SK-N-SH (cell line): ENCODE data around the gene EVI5. TPM values are rescaled to one million over a fixed set of nuclear protein-coding genes. Genes with fewer than 3 reads are reported as not detected.

Source experiments
- CTCF ChIA-PET: fragments of 300-600, 350-600 bp; formaldehyde crosslinking; extraction: SDS; loops from one replicate; lab custom pipeline; 2021; lab: Yijun Ruan, JAX
- POLR2A ChIA-PET: fragments of 350-600 bp; sonication (Branson Sonifier 250); formaldehyde crosslinking; extraction: SDS; loops from one replicate; lab custom pipeline; 2020; ENCODE audit warnings: antibody characterized with exemption, inconsistent platforms; lab: Yijun Ruan, JAX
- DNase-seq: peaks from one replicate; pipeline ENCODE4 v3.0.0; 2012
- H2AFZ ChIP-seq: fragments of 200-600 bp; sonication (generic); 2 replicates; pipeline ENCODE4 v1.8.1; 2016; ENCODE audit warnings: antibody characterized with exemption, mild to moderate bottlenecking, low read depth
- H3F3A ChIP-seq: fragments of 200-600 bp; sonication (generic); replicated peaks from 2 replicates; pipeline ENCODE3; 2016; ENCODE audit warnings: antibody characterized with exemption, mild to moderate bottlenecking; ENCODE audit not compliant: insufficient read depth
- H3K27ac ChIP-seq, 2 experiments: fragments of 200-500 bp in 1 of 2; fragments of 200-600 bp in 1 of 2; sonication (Bioruptor generic) in 1 of 2; sonication (generic), shearing (Covaris generic) in 1 of 2; 2 replicates each; pipeline versions ENCODE4 v1.5.1 to v1.6.1; 2014 to 2016; ENCODE audit warnings: low read depth in 2 of 2, inconsistent platforms in 1 of 2, low read length in 1 of 2, mild to moderate bottlenecking in 1 of 2, mixed read lengths in 1 of 2
- H3K27me3 ChIP-seq: fragments of 200-600 bp; sonication (generic), shearing (Covaris generic); 2 replicates; pipeline ENCODE4 v1.6.1; 2016; ENCODE audit warnings: mixed run types; ENCODE audit not compliant: insufficient read depth
- H3K36me3 ChIP-seq, 2 experiments: fragments of 200-500 bp in 1 of 2; fragments of 200-600 bp in 1 of 2; sonication (Bioruptor generic) in 1 of 2; sonication (generic) in 1 of 2; replicated peaks in 1 of 2; 2 replicates each; pipeline versions ENCODE3 to v1.5.1; 2014 to 2016; ENCODE audit warnings: low read length in 1 of 2, mild to moderate bottlenecking in 1 of 2; ENCODE audit not compliant: insufficient read depth in 2 of 2, control insufficient read depth in 1 of 2
- H3K4me1 ChIP-seq, 2 experiments: fragments of 200-500 bp in 1 of 2; fragments of 200-600 bp in 1 of 2; sonication (Bioruptor generic) in 1 of 2; sonication (generic), shearing (Covaris generic) in 1 of 2; 2 replicates each; pipeline versions ENCODE4 v1.5.1 to v1.6.1; 2014 to 2016; ENCODE audit warnings: low read depth in 1 of 2, low read length in 1 of 2, mixed run types in 1 of 2; ENCODE audit not compliant: insufficient read depth in 2 of 2, control insufficient read depth in 1 of 2
- H3K4me2 ChIP-seq: fragments of 200-600 bp; sonication (generic), shearing (Covaris generic); 2 replicates; pipeline ENCODE4 v1.6.1; 2017; ENCODE audit warnings: mixed run types
- H3K4me3 ChIP-seq, 2 experiments: fragments of 200-500 bp in 1 of 2; fragments of 200-600 bp in 1 of 2; sonication (Bioruptor generic) in 1 of 2; sonication (generic), shearing (Covaris generic) in 1 of 2; 2 replicates each; pipeline versions ENCODE4 v1.5.1 to v1.8.1; 2014 to 2016; ENCODE audit warnings: low read depth in 2 of 2, inconsistent platforms in 1 of 2, low read length in 1 of 2, mild to moderate bottlenecking in 1 of 2, mixed read lengths in 1 of 2, moderate library complexity in 1 of 2
- H3K79me2 ChIP-seq: fragments of 200-600 bp; sonication (generic); 2 replicates; pipeline ENCODE4 v1.8.1; 2017; ENCODE audit warnings: mild to moderate bottlenecking; ENCODE audit not compliant: insufficient read depth
- H3K9ac ChIP-seq: fragments of 200-600 bp; sonication (generic); 2 replicates; pipeline ENCODE4 v1.6.1; 2017; ENCODE audit warnings: mixed run types
- H3K9me2 ChIP-seq: fragments of 200-600 bp; sonication (generic); 2 replicates; pipeline ENCODE4 v1.6.1; 2017; ENCODE audit warnings: mixed run types
- H3K9me3 ChIP-seq: fragments of 200-600 bp; sonication (generic); 2 replicates; pipeline ENCODE4 v1.6.1; 2017; ENCODE audit warnings: mixed run types, mild to moderate bottlenecking, moderate library complexity
- H4K20me1 ChIP-seq: fragments of 200-600 bp; sonication (generic); 2 replicates; pipeline ENCODE4 v1.6.1; 2017; ENCODE audit warnings: mild to moderate bottlenecking, mixed run types; ENCODE audit not compliant: insufficient read depth
- CHD2 ChIP-seq: fragments of 150-350 bp; IDR thresholded peaks from 2 replicates; pipeline ENCODE4 v1.6.1; 2018; ENCODE audit warnings: low read length; ENCODE audit not compliant: partially characterized antibody
- ELF1 ChIP-seq: IDR thresholded peaks from 2 replicates; pipeline ENCODE4 v1.4.0; 2012
- EP300 ChIP-seq, 2 experiments: IDR thresholded peaks; 2 replicates each; pipeline versions ENCODE4 v1.4.0 to v1.6.1; 2012; ENCODE audit warnings: borderline replicate concordance in 1 of 2, low read depth in 1 of 2, low read length in 1 of 2
- EZH2phosphoT487 ChIP-seq: fragments of 200-600 bp; sonication (generic); IDR thresholded peaks from 2 replicates; pipeline ENCODE4 v1.6.1; 2017; ENCODE audit warnings: low read depth, mixed run types, mild to moderate bottlenecking, antibody characterized with exemption, moderate library complexity, borderline replicate concordance
- FOXJ3 ChIP-seq: sonication (generic); formaldehyde crosslinking; IDR thresholded peaks from 2 replicates; pipeline ENCODE4 v1.5.1; 2020; ENCODE audit warnings: mild to moderate bottlenecking, missing genetic modification reagents
- GABPA ChIP-seq: IDR thresholded peaks from 2 replicates; pipeline ENCODE4 v1.4.0; 2012; ENCODE audit warnings: low read depth, mild to moderate bottlenecking
- MAX ChIP-seq: IDR thresholded peaks from 2 replicates; pipeline ENCODE4 v1.4.0; 2012; ENCODE audit warnings: low read depth
- MEF2A ChIP-seq: IDR thresholded peaks from 2 replicates; pipeline ENCODE4 v1.4.0; 2012; ENCODE audit warnings: low read depth, borderline replicate concordance
- MXI1 ChIP-seq: IDR thresholded peaks from 2 replicates; pipeline ENCODE4 v1.6.1; 2012; ENCODE audit warnings: mild to moderate bottlenecking, low read depth, low read length, improper control_type of control experiment
- POLR2AphosphoS5 ChIP-seq: IDR thresholded peaks from 2 replicates; pipeline ENCODE4 v1.6.1; 2012; ENCODE audit warnings: low read depth, low read length
- RAD21 ChIP-seq: IDR thresholded peaks from 2 replicates; pipeline ENCODE4 v1.6.1; 2012; ENCODE audit warnings: mild to moderate bottlenecking, low read length
- RCOR1 ChIP-seq: fragments of 150-350 bp; IDR thresholded peaks from 2 replicates; pipeline ENCODE4 v1.6.1; 2017; ENCODE audit warnings: antibody characterized with exemption, low read length
- SIN3A ChIP-seq: IDR thresholded peaks from 2 replicates; pipeline ENCODE4 v1.6.1; 2012; ENCODE audit warnings: low read depth, mild to moderate bottlenecking, low read length, moderate library complexity, borderline replicate concordance
- TAF1 ChIP-seq: IDR thresholded peaks from 2 replicates; pipeline ENCODE4 v1.6.1; 2012; ENCODE audit warnings: low read depth, mild to moderate bottlenecking, low read length, moderate library complexity, borderline replicate concordance
- TCF12 ChIP-seq: IDR thresholded peaks from 2 replicates; pipeline ENCODE4 v1.4.0; 2012
- TEAD4 ChIP-seq: IDR thresholded peaks from 2 replicates; pipeline ENCODE4 v1.4.0; 2012; ENCODE audit warnings: mild to moderate bottlenecking, borderline replicate concordance; ENCODE audit not compliant: insufficient read depth
- USF2 ChIP-seq: fragments of 150-350 bp; IDR thresholded peaks from 2 replicates; pipeline ENCODE4 v1.6.1; 2017; ENCODE audit warnings: antibody characterized with exemption, low read length, low read depth, borderline replicate concordance
- YY1 ChIP-seq: IDR thresholded peaks from 2 replicates; pipeline ENCODE4 v1.4.0; 2012; ENCODE audit warnings: low read depth, mild to moderate bottlenecking
- WGBS: methylation state at CpG from one replicate; pipeline ENCODE4 v1.1.6; 2017; ENCODE audit warnings: low lambda C conversion rate; 5-methylcytosine and 5-hydroxymethylcytosine counted together
- polyA plus RNA-seq, 3 experiments: library from polyadenylated mRNA; depleted of rRNA; stranded (reverse); fragments of >200 nt; gene quantifications; 2 replicates each; pipeline ENCODE4 v1.2.3, GENCODE V29; 2012

EVI5 gene
- polyA plus RNA-seq, 1 of the 3 experiments (the other 2 are of a cell fraction): 5.7 TPM

GRCh38 chr1:92831762-92832536, 47.0 kb upstream of the EVI5 start, which contains the start of gene RPL5 (continued):
- peak; percentile 75 for TF ChIP-seq CHD2
- TF ChIP-seq RCOR1: peak; percentile 45; the same call in 1 of the 2 replicates
- no peak for TF ChIP-seq EZH2phosphoT487
- no peak for TF ChIP-seq ELF1
- peak; percentile 98 for TF ChIP-seq MAX
- TF ChIP-seq TCF12: peak; percentile 38; the same call in 1 of the 2 replicates
- no peak for TF ChIP-seq GABPA
- no peak for TF ChIP-seq EP300 (IDR thresholded peaks at IDR 0.05; ENCODE audit: borderline replicate concordance in 1 of 2, low read depth in 1 of 2, low read length in 1 of 2)
- TF ChIP-seq TEAD4: no peak
- no peak for TF ChIP-seq MEF2A
- TF ChIP-seq POLR2AphosphoS5: peak; percentile 100
- TF ChIP-seq RAD21: peak; percentile 27; the same call in 1 of the 2 replicates
- peak; percentile 99 for TF ChIP-seq TAF1
- peak; percentile 85 for TF ChIP-seq MXI1

GRCh38 chr1:92831368-92831761, 46.5 kb upstream of the EVI5 start:
- peak; percentile 39 for DNase-seq
- H3K9me2 ChIP-seq: no peaks in the 10 kb centered on the region
- no peaks in the 10 kb centered on the region for H3K27me3 ChIP-seq
- TF ChIP-seq USF2 (no peak), YY1 (no peak), FOXJ3 (CRISPR knock-in tag) (no peak), POLR2AphosphoS5 (no peak), SIN3A (no peak)
- peaks cover 45% of the 10 kb centered on the region for H3K79me2 ChIP-seq
- ChIA-PET CTCF (interaction anchor here (0.8 to 2.4 kb wide), 21 partner anchors 8 to 521 kb away, joined by 3 to 18 read pairs (median 5); partner anchors contain the start of genes DIPK1A and EVI5), POLR2A (interaction anchor here (0.5 to 1.6 kb wide), 15 partner anchors 9 to 246 kb away, joined by 3 to 13 read pairs (median 4); partner anchors contain the start of genes DIPK1A and EVI5)
- H3K27ac ChIP-seq: no peak overlapping the region
- peak overlapping the region in 1 of 2 experiments; percentile 94; a peak in 1 of 4 replicates for H3K4me3 ChIP-seq
- 57% methylated on average over 4 of the region's 4 CpGs for WGBS
- H3K4me1 ChIP-seq: peaks cover 15 to 29% of the 10 kb centered on the region in 2 experiments; a peak in 3 of 4 replicates
- peak overlapping the region; percentile 38; the same call in 1 of the 2 replicates for H3K4me2 ChIP-seq
- peak overlapping the region; percentile 92 for H2AFZ ChIP-seq
- peaks cover 23% of the 10 kb centered on the region for H3F3A ChIP-seq
- peaks cover 31 to 38% of the 10 kb centered on the region in 2 experiments for H3K36me3 ChIP-seq
- no peaks in the 10 kb centered on the region for H3K9me3 ChIP-seq
- H4K20me1 ChIP-seq: peaks cover 39% of the 10 kb centered on the region
- no peak overlapping the region for H3K9ac ChIP-seq
